Stimulated activated CD4-positive, alpha-beta T cell treated with anti-CD3 and anti-CD28 coated beads, Interleukin-12 subunit alpha, Interleukin-12 subunit beta, amount 100 ng/mL, for 48 hours (primary cell): ENCODE results near the gene DMAP1.

Experiments
- DNase-seq, 3 donors: peaks; one replicate each; pipeline ENCODE4 v3.0.0-alpha.2; 2020; ENCODE audit warnings: low read depth in 2 of 3, low spot score in 1 of 3

Gene DMAP1

GRCh38 chr1:44251989-44252671, 38.9 kb downstream of the DMAP1 start:
- no peak for DNase-seq

- peak in 2 of 3 donors; percentile 1 to 32 for DNase-seq
Observed at GRCh38 chr1:44254392-44254910, 41.2 kb downstream of the DMAP1 start.

- DNase-seq: no peak
Observed at GRCh38 chr1:44256762-44257554, 43.7 kb downstream of the DMAP1 start.

- DNase-seq: no peak
Observed at GRCh38 chr1:44259090-44259489, 45.8 kb downstream of the DMAP1 start.

GRCh38 chr1:44260792-44261170, 47.5 kb downstream of the DMAP1 start:
- no peak for DNase-seq

GRCh38 chr1:44261171-44261817, 48.0 kb downstream of the DMAP1 start:
- no peak for DNase-seq

- DNase-seq: no peak
Observed at GRCh38 chr1:44261962-44262361, 48.7 kb downstream of the DMAP1 start.

- DNase-seq: no peak
Observed at GRCh38 chr1:44262414-44262813, 49.1 kb downstream of the DMAP1 start.

GRCh38 chr1:44262816-44263567, 49.7 kb downstream of the DMAP1 start:
- DNase-seq: no peak

- no peak for DNase-seq
Observed at GRCh38 chr1:44263568-44264450, 50.5 kb downstream of the DMAP1 start.

- no peak for DNase-seq
Observed at GRCh38 chr1:44264451-44264771, 51.1 kb downstream of the DMAP1 start.

- no peak for DNase-seq
Observed at GRCh38 chr1:44265656-44266358, 52.5 kb downstream of the DMAP1 start.

- no peak for DNase-seq
Observed at GRCh38 chr1:44266400-44267344, 53.4 kb downstream of the DMAP1 start.

GRCh38 chr1:44267438-44267837, 54.2 kb downstream of the DMAP1 start:
- DNase-seq: no peak

GRCh38 chr1:44268054-44268453, 54.8 kb downstream of the DMAP1 start:
- no peak for DNase-seq
